Measurements from ENCODE around the gene IPCEF1. TPM values are rescaled to one million over a fixed set of nuclear protein-coding genes. Genes with fewer than 3 reads are reported as not detected.

The IPCEF1 gene
- total RNA-seq, 1 donor: 0.54 TPM

DNA sequence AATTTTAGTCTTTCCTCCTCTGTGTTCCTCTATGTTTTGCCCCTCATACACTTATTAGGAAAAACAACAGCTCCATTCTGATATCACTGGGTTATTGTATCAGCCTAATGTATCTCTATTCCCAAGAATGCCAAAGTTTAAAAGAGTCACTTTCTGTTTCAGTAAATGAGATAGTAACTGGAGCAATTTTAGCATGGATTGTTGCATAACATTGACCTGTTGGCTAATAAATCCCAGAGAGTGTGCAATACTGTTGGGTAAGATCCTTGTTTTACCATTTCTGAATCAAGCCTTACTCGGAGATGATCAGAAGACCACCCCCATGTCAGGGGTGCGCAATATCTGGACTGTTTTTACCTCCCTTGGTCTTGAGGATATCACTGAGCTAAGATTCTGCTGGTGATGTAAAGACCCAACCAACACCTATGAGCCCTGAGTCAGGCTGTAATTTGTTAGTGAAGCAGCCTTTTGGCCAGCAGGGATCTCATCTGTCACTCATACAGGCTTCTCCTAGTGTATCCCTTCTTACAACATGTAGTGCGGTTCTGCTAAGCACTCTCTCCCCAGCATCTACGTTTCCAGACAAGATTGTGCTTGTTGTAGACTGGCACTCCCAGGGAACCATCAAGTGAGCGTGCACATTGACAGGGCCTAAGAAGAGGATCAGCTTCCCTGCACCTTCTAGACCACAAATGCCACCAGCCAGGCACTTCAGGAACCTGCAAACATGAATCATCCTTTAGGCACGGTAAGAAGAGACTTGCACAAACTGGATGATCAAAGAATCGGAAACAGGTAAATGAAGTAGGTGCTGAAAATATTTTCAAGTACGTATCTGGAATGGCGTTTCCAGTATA lies 11.5 kb upstream of the IPCEF1 start:
- TF ChIP-seq, protein P1, sequence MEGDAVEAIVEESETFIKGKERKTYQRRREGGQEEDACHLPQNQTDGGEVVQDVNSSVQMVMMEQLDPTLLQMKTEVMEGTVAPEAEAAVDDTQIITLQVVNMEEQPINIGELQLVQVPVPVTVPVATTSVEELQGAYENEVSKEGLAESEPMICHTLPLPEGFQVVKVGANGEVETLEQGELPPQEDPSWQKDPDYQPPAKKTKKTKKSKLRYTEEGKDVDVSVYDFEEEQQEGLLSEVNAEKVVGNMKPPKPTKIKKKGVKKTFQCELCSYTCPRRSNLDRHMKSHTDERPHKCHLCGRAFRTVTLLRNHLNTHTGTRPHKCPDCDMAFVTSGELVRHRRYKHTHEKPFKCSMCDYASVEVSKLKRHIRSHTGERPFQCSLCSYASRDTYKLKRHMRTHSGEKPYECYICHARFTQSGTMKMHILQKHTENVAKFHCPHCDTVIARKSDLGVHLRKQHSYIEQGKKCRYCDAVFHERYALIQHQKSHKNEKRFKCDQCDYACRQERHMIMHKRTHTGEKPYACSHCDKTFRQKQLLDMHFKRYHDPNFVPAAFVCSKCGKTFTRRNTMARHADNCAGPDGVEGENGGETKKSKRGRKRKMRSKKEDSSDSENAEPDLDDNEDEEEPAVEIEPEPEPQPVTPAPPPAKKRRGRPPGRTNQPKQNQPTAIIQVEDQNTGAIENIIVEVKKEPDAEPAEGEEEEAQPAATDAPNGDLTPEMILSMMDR (IDR thresholded peaks at IDR 0.05; ENCODE audit: insufficient read depth, low read length): no peak
- no peak overlapping the region for H3K4me3 ChIP-seq (ENCODE audit: low read depth, low read length)
- peak; percentile 41 for DNase-seq (ENCODE audit: low read depth)

DNA sequence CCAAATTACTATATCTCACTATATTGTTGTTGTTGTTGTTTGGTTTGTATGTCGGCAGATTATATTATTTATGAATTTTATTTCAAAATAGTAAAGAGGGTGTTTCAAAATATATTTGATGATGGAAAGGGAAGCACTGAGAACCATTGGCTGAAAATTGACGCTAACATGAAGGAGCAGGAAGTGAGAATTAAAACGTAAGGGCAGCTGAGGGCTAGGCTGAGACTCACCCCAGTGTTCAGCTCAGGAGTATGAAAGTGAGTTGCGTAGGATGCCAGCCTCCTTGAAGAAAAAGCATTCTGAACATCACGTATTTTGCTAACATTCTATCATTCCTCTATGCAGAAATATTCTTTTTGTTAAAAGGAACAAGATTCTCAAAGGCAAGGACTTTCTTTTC lies 10.7 kb upstream of the IPCEF1 start:
- no peak overlapping the region for H3K4me3 ChIP-seq (ENCODE audit: low read depth, low read length)
- TF ChIP-seq, protein P1 (IDR thresholded peaks at IDR 0.05; ENCODE audit: insufficient read depth, low read length): no peak
- DNase-seq (ENCODE audit: low read depth): no peak

DNA sequence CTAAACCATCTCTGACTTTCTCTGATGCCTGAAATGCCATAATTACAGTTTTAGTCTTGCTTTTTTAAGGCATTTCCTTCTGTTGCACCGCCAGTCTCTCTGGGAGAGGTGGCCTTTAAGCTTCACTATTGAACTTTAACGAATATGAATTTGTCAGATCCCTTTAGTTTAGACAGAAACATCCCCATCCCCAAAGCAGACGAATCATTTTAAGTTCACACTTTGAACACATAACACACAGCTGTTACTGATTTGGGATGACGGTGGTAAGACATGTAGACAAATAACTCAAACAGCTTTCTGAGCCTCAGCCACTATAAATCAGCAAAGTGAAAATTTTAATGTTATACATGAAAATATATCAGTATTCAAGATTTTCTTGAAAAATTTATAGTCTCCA lies 7.2 kb upstream of the IPCEF1 start:
- TF ChIP-seq, protein P1 (IDR thresholded peaks at IDR 0.05; ENCODE audit: insufficient read depth, low read length): no peak
- H3K4me3 ChIP-seq (ENCODE audit: low read depth, low read length): no peak overlapping the region
- DNase-seq (ENCODE audit: low read depth): no peak

DNA sequence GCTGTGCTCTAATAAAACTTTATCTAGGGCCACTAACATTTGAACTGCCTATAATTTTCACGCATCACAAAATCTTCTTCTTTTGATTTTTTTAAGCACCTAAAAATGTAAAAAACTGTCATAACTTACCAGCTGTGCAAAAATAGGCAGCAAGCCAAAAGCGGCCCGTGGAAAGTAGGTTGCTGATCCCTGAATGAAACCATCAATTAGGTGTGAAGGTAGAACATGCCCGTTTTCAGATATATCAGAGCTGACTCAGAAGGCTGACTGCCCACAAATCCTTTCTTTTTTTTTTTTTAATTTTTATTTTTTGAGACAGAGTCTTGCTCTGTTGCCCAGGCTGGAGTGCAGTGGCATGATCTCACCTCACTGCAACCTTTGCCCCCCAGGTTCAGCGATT lies 4.9 kb upstream of the IPCEF1 start:
- TF ChIP-seq, protein P1 (IDR thresholded peaks at IDR 0.05; ENCODE audit: insufficient read depth, low read length): no peak
- no peak for DNase-seq (ENCODE audit: low read depth)
- no peak overlapping the region for H3K4me3 ChIP-seq (ENCODE audit: low read depth, low read length)

DNA sequence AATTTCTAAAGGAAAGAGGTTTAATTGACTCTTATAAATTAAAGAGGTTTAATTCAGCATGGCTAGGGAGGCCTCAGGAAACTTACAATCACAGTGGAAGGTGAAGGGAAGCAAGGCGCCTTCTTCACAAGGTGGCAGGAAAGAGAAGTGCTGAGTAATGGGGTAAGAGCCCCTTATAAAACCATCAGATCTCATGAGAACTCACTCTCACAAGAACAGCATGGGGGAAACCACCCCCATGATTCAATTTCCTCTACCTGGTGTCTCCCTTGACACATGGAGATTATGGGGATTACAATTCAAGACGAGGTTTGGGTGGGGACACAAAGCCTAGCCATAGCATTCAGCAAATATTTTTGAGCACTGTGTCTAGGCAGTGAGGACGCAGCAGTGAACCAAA lies 3.9 kb upstream of the IPCEF1 start:
- no peak for DNase-seq (ENCODE audit: low read depth)
- no peak overlapping the region for H3K4me3 ChIP-seq (ENCODE audit: low read depth, low read length)
- TF ChIP-seq, protein P1 (IDR thresholded peaks at IDR 0.05; ENCODE audit: insufficient read depth, low read length): no peak

DNA sequence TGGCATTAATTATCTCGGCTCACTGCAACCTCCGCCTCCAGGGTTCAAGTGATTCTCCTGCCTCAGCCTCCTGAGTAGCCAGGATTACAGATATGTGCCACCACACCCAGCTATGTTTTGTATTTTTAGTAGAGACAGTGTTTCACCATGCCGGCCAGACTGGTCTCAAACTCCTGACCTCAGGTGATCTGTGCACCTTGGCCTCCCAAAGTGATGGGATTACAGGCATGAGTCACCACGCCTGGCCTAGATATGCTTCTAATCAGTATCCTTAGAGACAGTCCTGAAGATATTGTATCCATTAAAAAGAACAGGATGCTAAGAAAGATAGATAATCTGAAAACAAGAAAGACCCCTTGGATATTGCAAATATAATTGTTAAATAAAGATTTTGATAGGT lies 3.1 kb upstream of the IPCEF1 start:
- DNase-seq (ENCODE audit: low read depth): no peak
- no peak overlapping the region for H3K4me3 ChIP-seq (ENCODE audit: low read depth, low read length)

More for the DNA sequence above, 3.1 kb upstream of the IPCEF1 start:
- TF ChIP-seq, protein P1 (IDR thresholded peaks at IDR 0.05; ENCODE audit: insufficient read depth, low read length): no peak

Measured in fibroblast of the aortic adventitia (primary cell).